IMR-90 (cell line): ENCODE measurements around the gene SLC25A51.

ENCODE experiments used
- BHLHE40 ChIP-seq: fragments of 150-350 bp; IDR thresholded peaks from 2 replicates; pipeline ENCODE4 v1.6.1; 2016; ENCODE audit warnings: mild to moderate bottlenecking, low read depth, low read length
- CEBPB ChIP-seq: IDR thresholded peaks from 2 replicates; pipeline ENCODE4 v1.6.1; 2012; ENCODE audit warnings: low read depth, low read length, improper control_type of control experiment
- CHD1 ChIP-seq: IDR thresholded peaks from 2 replicates; pipeline ENCODE4 v1.6.1; 2012; ENCODE audit warnings: low read depth, low read length, improper control_type of control experiment
- MAFK ChIP-seq: IDR thresholded peaks from 2 replicates; pipeline ENCODE4 v1.6.1; 2012; ENCODE audit warnings: low read depth, low read length, improper control_type of control experiment
- MAZ ChIP-seq: IDR thresholded peaks from 2 replicates; pipeline ENCODE4 v1.6.1; 2012; ENCODE audit warnings: low read depth, mild to moderate bottlenecking, low read length, improper control_type of control experiment, moderate library complexity, borderline replicate concordance
- NFE2L2 ChIP-seq: fragments of 150-350 bp; IDR thresholded peaks from 2 replicates; pipeline ENCODE4 v1.6.1; 2016; ENCODE audit warnings: low read depth, mild to moderate bottlenecking, low read length
- POLR2A ChIP-seq: IDR thresholded peaks from 2 replicates; pipeline ENCODE4 v1.6.1; 2012; ENCODE audit warnings: mild to moderate bottlenecking, low read depth, low read length
- RAD21 ChIP-seq: IDR thresholded peaks from 2 replicates; pipeline ENCODE4 v1.6.1; 2012; ENCODE audit warnings: low read length, improper control_type of control experiment
- RFX5 ChIP-seq: IDR thresholded peaks from 2 replicates; pipeline ENCODE4 v1.8.0; 2012; ENCODE audit warnings: low read depth, mild to moderate bottlenecking, low read length, moderate library complexity
- SMC3 ChIP-seq: fragments of 150-350 bp; IDR thresholded peaks from 2 replicates; pipeline ENCODE4 v1.6.1; 2016; ENCODE audit warnings: low read depth, mild to moderate bottlenecking, antibody characterized with exemption, low read length, moderate library complexity
- TF ChIP-seq, protein P1 (sequence below): conservative IDR thresholded peaks from 2 replicates; pipeline ENCODE4 v1.5.1; 2012; ENCODE audit warnings: mild to moderate bottlenecking, low read depth, low read length, improper control_type of control experiment

DNA sequence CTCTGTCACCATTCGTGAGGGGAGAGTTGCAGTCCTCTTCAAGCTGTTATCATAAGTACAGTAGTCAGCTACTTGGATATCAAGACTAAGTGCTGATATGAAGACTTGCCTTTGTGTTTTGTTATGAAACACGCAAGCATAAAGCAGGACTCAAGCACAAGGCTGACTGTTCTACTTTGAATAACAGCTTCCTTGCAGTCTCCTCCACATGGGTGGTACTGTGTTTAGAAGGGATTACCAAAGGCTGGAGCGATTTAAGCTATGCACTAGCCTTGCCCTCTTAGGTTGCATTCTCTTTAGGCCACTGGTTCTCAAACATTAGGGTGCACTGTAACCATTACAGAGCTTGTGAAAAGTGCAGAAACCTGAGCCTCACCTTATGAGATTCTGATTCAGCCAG, 41.4 kb downstream of the SLC25A51 start:
- TF ChIP-seq POLR2A = no peak
- TF ChIP-seq, protein P1, sequence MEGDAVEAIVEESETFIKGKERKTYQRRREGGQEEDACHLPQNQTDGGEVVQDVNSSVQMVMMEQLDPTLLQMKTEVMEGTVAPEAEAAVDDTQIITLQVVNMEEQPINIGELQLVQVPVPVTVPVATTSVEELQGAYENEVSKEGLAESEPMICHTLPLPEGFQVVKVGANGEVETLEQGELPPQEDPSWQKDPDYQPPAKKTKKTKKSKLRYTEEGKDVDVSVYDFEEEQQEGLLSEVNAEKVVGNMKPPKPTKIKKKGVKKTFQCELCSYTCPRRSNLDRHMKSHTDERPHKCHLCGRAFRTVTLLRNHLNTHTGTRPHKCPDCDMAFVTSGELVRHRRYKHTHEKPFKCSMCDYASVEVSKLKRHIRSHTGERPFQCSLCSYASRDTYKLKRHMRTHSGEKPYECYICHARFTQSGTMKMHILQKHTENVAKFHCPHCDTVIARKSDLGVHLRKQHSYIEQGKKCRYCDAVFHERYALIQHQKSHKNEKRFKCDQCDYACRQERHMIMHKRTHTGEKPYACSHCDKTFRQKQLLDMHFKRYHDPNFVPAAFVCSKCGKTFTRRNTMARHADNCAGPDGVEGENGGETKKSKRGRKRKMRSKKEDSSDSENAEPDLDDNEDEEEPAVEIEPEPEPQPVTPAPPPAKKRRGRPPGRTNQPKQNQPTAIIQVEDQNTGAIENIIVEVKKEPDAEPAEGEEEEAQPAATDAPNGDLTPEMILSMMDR = no peak
- no peak for TF ChIP-seq RFX5
- no peak for TF ChIP-seq BHLHE40
- TF ChIP-seq SMC3 = no peak
- no peak for TF ChIP-seq CHD1
- TF ChIP-seq MAZ = no peak
- TF ChIP-seq CEBPB = no peak
- TF ChIP-seq MAFK = no peak
- TF ChIP-seq RAD21 = no peak
- TF ChIP-seq NFE2L2 = no peak
